Measurements from ENCODE around the gene ZRANB1. TPM values are rescaled to one million over a fixed set of nuclear protein-coding genes. Genes with fewer than 3 reads are reported as not detected.

ZRANB1 gene
- total RNA-seq, 1 experiment from 2014 or later = 22.6 TPM

GRCh38 chr10:125034675-125035074 lies 92.8 kb downstream of the ZRANB1 start:
- Histone ChIP-seq H3K4me3 (ENCODE audit: low read depth, low read length, poor library complexity, severe bottlenecking) (no peak overlapping the region), H3K27ac (ENCODE audit: low read depth, low read length, poor library complexity, severe bottlenecking) (no peak overlapping the region), H3K9me3 (ENCODE audit: low read depth, low read length, poor library complexity, severe bottlenecking) (no peaks in the 10 kb centered on the region), H3K36me3 (ENCODE audit: insufficient read depth, low read length, poor library complexity, severe bottlenecking) (no peaks in the 10 kb centered on the region), H3K27me3 (replicated peaks; ENCODE audit: insufficient read depth, low read depth, low read length, poor library complexity) (no peaks in the 10 kb centered on the region), H3K4me1 (ENCODE audit: insufficient read depth, low read length, poor library complexity, severe bottlenecking) (peaks cover 51% of the 10 kb centered on the region)
- CTCF ChIA-PET = interaction anchor here (1.1 kb wide), 1 partner anchor 42 kb away, joined by 3 read pairs; no protein-coding TSS in a partner anchor
- no TSS peak for BruUV-seq (replicated peaks)
- POLR2A ChIA-PET (ENCODE audit: low non-redundant PET) = no interaction called here
- DNase-seq (ENCODE audit: low spot score) = no peak
- intact Hi-C loops (cut with micrococcal nuclease; ENCODE audit: unreplicated experiment) = loop anchor here (5.0 kb wide), 1 partner anchor 593 kb away; no protein-coding TSS in a partner anchor
- TF ChIP-seq EZH2 (IDR thresholded peaks at IDR 0.05; ENCODE audit: borderline replicate concordance, low read depth, low read length, poor library complexity, severe bottlenecking) (no peak), CTCF (conservative IDR thresholded peaks at IDR 0.05; ENCODE audit: low read depth, low read length) (no peak)

- no peaks in the 10 kb centered on the region for H3K36me3 ChIP-seq (ENCODE audit: insufficient read depth, low read length, poor library complexity, severe bottlenecking)
- BruUV-seq (replicated peaks) = no TSS peak
- H3K4me3 ChIP-seq (ENCODE audit: low read depth, low read length, poor library complexity, severe bottlenecking) = no peak overlapping the region
These were observed 93.2 kb downstream of the ZRANB1 start for GRCh38 chr10:125035136-125035535.

GRCh38 chr10:125035588-125036295 lies 93.8 kb downstream of the ZRANB1 start:
- DNase-seq (ENCODE audit: low spot score) = no peak
- H3K27me3 ChIP-seq (replicated peaks; ENCODE audit: insufficient read depth, low read depth, low read length, poor library complexity) = no peaks in the 10 kb centered on the region
- no TSS peak for BruUV-seq (replicated peaks)
- TF ChIP-seq CTCF (conservative IDR thresholded peaks at IDR 0.05; ENCODE audit: low read depth, low read length) (no peak), EZH2 (IDR thresholded peaks at IDR 0.05; ENCODE audit: borderline replicate concordance, low read depth, low read length, poor library complexity, severe bottlenecking) (no peak)
- POLR2A ChIA-PET (ENCODE audit: low non-redundant PET) = no interaction called here
- H3K27ac ChIP-seq (ENCODE audit: low read depth, low read length, poor library complexity, severe bottlenecking) = peak overlapping the region; percentile 83
- CTCF ChIA-PET = interaction anchor here (1.1 kb wide), 1 partner anchor 43 kb away, joined by 3 read pairs; no protein-coding TSS in a partner anchor
- intact Hi-C loops (cut with micrococcal nuclease; ENCODE audit: unreplicated experiment) = loop anchor here (5.0 kb wide), 1 partner anchor 592 kb away; no protein-coding TSS in a partner anchor
- no peak overlapping the region for H3K4me3 ChIP-seq (ENCODE audit: low read depth, low read length, poor library complexity, severe bottlenecking)
- H3K9me3 ChIP-seq (ENCODE audit: low read depth, low read length, poor library complexity, severe bottlenecking) = no peaks in the 10 kb centered on the region
- peaks cover 62% of the 10 kb centered on the region for H3K4me1 ChIP-seq (ENCODE audit: insufficient read depth, low read length, poor library complexity, severe bottlenecking)
- no peaks in the 10 kb centered on the region for H3K36me3 ChIP-seq (ENCODE audit: insufficient read depth, low read length, poor library complexity, severe bottlenecking)

More at GRCh38 chr10:125035136-125035535, 93.2 kb downstream of the ZRANB1 start:
- Histone ChIP-seq H3K4me1 (ENCODE audit: insufficient read depth, low read length, poor library complexity, severe bottlenecking) (peaks cover 56% of the 10 kb centered on the region), H3K27me3 (replicated peaks; ENCODE audit: insufficient read depth, low read depth, low read length, poor library complexity) (no peaks in the 10 kb centered on the region), H3K9me3 (ENCODE audit: low read depth, low read length, poor library complexity, severe bottlenecking) (no peaks in the 10 kb centered on the region), H3K27ac (ENCODE audit: low read depth, low read length, poor library complexity, severe bottlenecking) (no peak overlapping the region)
- CTCF ChIA-PET = interaction anchor here (1.1 kb wide), 1 partner anchor 42 kb away, joined by 3 read pairs; no protein-coding TSS in a partner anchor
- POLR2A ChIA-PET (ENCODE audit: low non-redundant PET) = no interaction called here
- TF ChIP-seq EZH2 (IDR thresholded peaks at IDR 0.05; ENCODE audit: borderline replicate concordance, low read depth, low read length, poor library complexity, severe bottlenecking) (no peak), CTCF (conservative IDR thresholded peaks at IDR 0.05; ENCODE audit: low read depth, low read length) (no peak)
- intact Hi-C loops (cut with micrococcal nuclease; ENCODE audit: unreplicated experiment) = loop anchor here (5.0 kb wide), 1 partner anchor 592 kb away; no protein-coding TSS in a partner anchor
- DNase-seq (ENCODE audit: low spot score) = no peak

All from A673 (cell line).